Transverse colon (tissue), 4 donors: Measurements from ENCODE around the gene CHCHD4.

ENCODE experiments used
- CTCF ChIP-seq, 5 experiments: fragments of 200-600 bp in 3 of 5; fragments of 450-650 bp in 2 of 5; sonication (generic) in 3 of 5; IDR thresholded peaks; 1 replicate in 2 of 5; 2 replicates in 3 of 5; pipeline ENCODE4 v1.5.1; 2016 to 2017; ENCODE audit warnings: antibody characterized with exemption in 5 of 5, inconsistent platforms in 3 of 5, mild to moderate bottlenecking in 2 of 5, moderate library complexity in 1 of 5
- POLR2A ChIP-seq: fragments of 450-650 bp; IDR thresholded peaks from one replicate; pipeline ENCODE4 v1.6.1; 2016; ENCODE audit warnings: antibody characterized with exemption, mild to moderate bottlenecking, moderate library complexity
- POLR2AphosphoS5 ChIP-seq, 3 donors: sonication (generic); formaldehyde crosslinking; IDR thresholded peaks; one replicate each; pipeline ENCODE4 v1.6.1; 2016; ENCODE audit warnings: antibody characterized with exemption in 3 of 3

- no peak for TF ChIP-seq CTCF (IDR thresholded peaks at IDR 0.05)
- TF ChIP-seq POLR2AphosphoS5 (IDR thresholded peaks at IDR 0.05) = no peak
- TF ChIP-seq POLR2A = no peak
Measured at GRCh38 chr3:14156843-14157561, 32.3 kb upstream of the CHCHD4 start.
